Liver (tissue), 3 donors: ENCODE measurements around the gene TMEM120A.

Source experiments
- CTCF ChIP-seq: fragments of 150-350 bp; IDR thresholded peaks from 2 replicates; pipeline ENCODE4 v1.5.1; 2017; ENCODE audit warnings: improper control_type of control experiment, low read depth, low read length; ENCODE audit not compliant: missing input control
- GABPA ChIP-seq, 2 donors: IDR thresholded peaks in 1 of 2; conservative IDR thresholded peaks in 1 of 2; 2 replicates each; pipeline ENCODE4 v1.6.1; 2016; ENCODE audit warnings: antibody characterized with exemption in 2 of 2, mild to moderate bottlenecking in 1 of 2, moderate library complexity in 1 of 2
- JUND ChIP-seq, 2 donors: IDR thresholded peaks; 2 replicates each; pipeline ENCODE4 v1.6.1; 2016; ENCODE audit warnings: antibody characterized with exemption in 2 of 2
- RAD21 ChIP-seq, 2 donors: IDR thresholded peaks; 2 replicates each; pipeline ENCODE4 v1.6.1; 2016; ENCODE audit warnings: antibody characterized with exemption in 2 of 2, mild to moderate bottlenecking in 2 of 2
- TAF1 ChIP-seq: conservative IDR thresholded peaks from 2 replicates; pipeline ENCODE4 v1.6.1; 2016; ENCODE audit warnings: antibody characterized with exemption, mild to moderate bottlenecking
- YY1 ChIP-seq: IDR thresholded peaks from 2 replicates; pipeline ENCODE4 v1.6.1; 2016; ENCODE audit warnings: antibody characterized with exemption, mild to moderate bottlenecking
- donor health status: healthy.
- donor health status: healthy.

- TF ChIP-seq CTCF (no peak), RAD21 (IDR thresholded peaks at IDR 0.05) (no peak), JUND (IDR thresholded peaks at IDR 0.05) (no peak), GABPA (IDR thresholded peaks at IDR 0.05 in 1 of 2, conservative IDR thresholded peaks at IDR 0.05 in 1 of 2) (no peak), TAF1 (no peak), YY1 (no peak)
Measured at GRCh38 chr7:75969704-75970498, 24.5 kb downstream of the TMEM120A start.
